ENCODE results near the gene RYR2. TPM values are rescaled to one million over a fixed set of nuclear protein-coding genes. Genes with fewer than 3 reads are reported as not detected.

Gene RYR2
- total and polyA plus RNA-seq, 2 of the 8 experiments (the other 6 are each of a cell fraction or from before 2014, with no cell fraction given), result 1.3 to 4.4 TPM

DNA sequence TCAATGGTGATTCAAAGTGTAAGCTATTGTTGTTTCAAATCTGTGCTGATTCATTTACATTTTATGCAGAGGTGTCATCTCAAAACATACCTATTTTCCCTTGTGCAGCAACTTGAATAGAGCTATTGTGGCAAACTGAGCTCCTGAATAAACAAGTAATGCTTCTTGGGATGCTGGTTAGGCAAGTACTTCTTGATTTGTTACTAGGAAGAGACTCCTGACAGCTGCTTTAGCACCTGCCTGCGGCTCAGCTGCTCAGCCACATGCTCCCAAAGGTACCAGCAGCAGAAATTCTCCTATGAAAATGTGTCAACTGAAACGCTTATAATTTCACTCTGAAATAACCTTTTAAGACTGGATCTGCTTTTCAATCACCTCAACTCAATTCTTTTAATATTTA, 352.3 kb downstream of the RYR2 start:
- ChIA-PET POLR2A (ENCODE audit: partially characterized antibody) (no interaction called here), CTCF (ENCODE audit: partially characterized antibody) (interaction anchor here (1.3 kb wide), 1 partner anchor 208 kb away, joined by 4 read pairs; no protein-coding TSS in a partner anchor)
- Histone ChIP-seq H3K14ac (ENCODE audit: insufficient read length) (no peak overlapping the region), H3K9me3 (ENCODE audit: insufficient read depth in 2 of 2, low read depth in 1 of 2, low read length in 1 of 2) (no peaks in the 10 kb centered on the region), H2BK20ac (ENCODE audit: low read length) (no peak overlapping the region), H3K56ac (replicated peaks; ENCODE audit: insufficient read length, low read depth, low read length) (no peak overlapping the region), H3K18ac (ENCODE audit: extremely low read depth, low read length) (no peak overlapping the region), H3K79me2 (ENCODE audit: control insufficient read depth in 1 of 2, insufficient read depth in 2 of 2, low read length in 2 of 2) (no peaks in the 10 kb centered on the region), H2BK120ac (replicated peaks; ENCODE audit: low read depth, low read length) (no peak overlapping the region), H3K9ac (replicated peaks in 1 of 4; ENCODE audit: extremely low read depth in 1 of 4, low read depth in 3 of 4, low read length in 3 of 4) (no peak overlapping the region; a peak in 1 of 7 replicates), H3K36me3 (ENCODE audit: control insufficient read depth in 2 of 4, insufficient read depth in 4 of 4, low read length in 3 of 4) (no peaks in the 10 kb centered on the region), H2AFZ (ENCODE audit: low read length) (no peak overlapping the region), H3K23me2 (ENCODE audit: low read depth, low read length) (no peaks in the 10 kb centered on the region; the same call in 1 of the 2 replicates), H4K91ac (replicated peaks; ENCODE audit: insufficient read length, low read length) (no peak overlapping the region), H4K20me1 (replicated peaks in 1 of 2; ENCODE audit: control insufficient read depth in 1 of 2, insufficient read depth in 2 of 2, low read length in 2 of 2) (no peaks in the 10 kb centered on the region), H3K27me3 (replicated peaks in 1 of 4; ENCODE audit: control insufficient read depth in 3 of 4, extremely low read depth in 1 of 4, insufficient read depth in 3 of 4, low read length in 3 of 4) (no peaks in the 10 kb centered on the region), H3K4me1 (replicated peaks in 1 of 4; ENCODE audit: control insufficient read depth in 3 of 4, insufficient read depth in 4 of 4, low read length in 3 of 4) (peaks cover 0 to 6% (median 3%) of the 10 kb centered on the region in 4 experiments; a peak in 3 of 7 replicates), H2BK12ac (ENCODE audit: low read depth, low read length) (no peak overlapping the region), H2AK5ac (ENCODE audit: low read depth, low read length) (no peak overlapping the region), H3K79me1 (ENCODE audit: low read depth, low read length) (no peaks in the 10 kb centered on the region), H2BK5ac (ENCODE audit: low read depth, low read length) (no peak overlapping the region), H3K4me2 (ENCODE audit: insufficient read depth in 1 of 2, low read depth in 2 of 2, low read length in 2 of 2) (no peak overlapping the region), H4K8ac (ENCODE audit: extremely low read depth, insufficient read depth, low read length) (no peak overlapping the region), H3K23ac (ENCODE audit: insufficient read length) (no peak overlapping the region), H3K4ac (replicated peaks; ENCODE audit: insufficient read length, low read depth, low read length) (no peak overlapping the region), H4K5ac (ENCODE audit: insufficient read length, low read depth, low read length) (no peak overlapping the region), H3K4me3 (ENCODE audit: extremely low read depth in 1 of 4, insufficient read depth in 2 of 4, low read depth in 3 of 4, low read length in 4 of 4) (no peak overlapping the region), H2BK15ac (ENCODE audit: low read length) (no peak overlapping the region), H3K27ac (ENCODE audit: low read depth, low read length) (no peak overlapping the region)
- no peak for FAIRE-seq
- no peak for DNase-seq (ENCODE audit: low read depth in 1 of 2, low spot score in 2 of 2)
- WGBS, 2 experiments (ENCODE audit: extremely low coverage in 1 of 2, insufficient coverage in 1 of 2, insufficient read length in 1 of 2, insufficient replicate concordance in 2 of 2, low coverage in 1 of 2, low lambda C conversion rate in 2 of 2, missing lambda C conversion rate in 1 of 2), result 69% methylated on average over 2 of the region's 2 CpGs; no CpG with 5 or more reads in 1 of the 2 experiments
- TF ChIP-seq YY1 (IDR thresholded peaks at IDR 0.05; ENCODE audit: low read depth, low read length) (no peak), ATF3 (IDR thresholded peaks at IDR 0.05; ENCODE audit: insufficient read depth, low read depth, low read length) (no peak), EGR1 (IDR thresholded peaks at IDR 0.05; ENCODE audit: borderline replicate concordance, low read depth, low read length) (no peak), KDM5A (IDR thresholded peaks at IDR 0.05; ENCODE audit: low read length) (no peak), TCF12 (IDR thresholded peaks at IDR 0.05; ENCODE audit: low read depth, low read length) (no peak), BCL11A (IDR thresholded peaks at IDR 0.05; ENCODE audit: low read depth in 2 of 2, low read length in 2 of 2) (no peak), EZH2 (IDR thresholded peaks at IDR 0.05; ENCODE audit: low read depth, low read length, severe bottlenecking) (no peak), HDAC6 (IDR thresholded peaks at IDR 0.05; ENCODE audit: low read depth, low read length) (no peak), KDM4A (IDR thresholded peaks at IDR 0.05; ENCODE audit: low read depth, low read length, severe bottlenecking) (no peak), SRF (IDR thresholded peaks at IDR 0.05; ENCODE audit: low read depth, low read length) (no peak), RNF2 (IDR thresholded peaks at IDR 0.05; ENCODE audit: borderline replicate concordance, low read depth, low read length, missing control alignments, poor library complexity, severe bottlenecking) (no peak)
- TF ChIP-seq, protein P1, sequence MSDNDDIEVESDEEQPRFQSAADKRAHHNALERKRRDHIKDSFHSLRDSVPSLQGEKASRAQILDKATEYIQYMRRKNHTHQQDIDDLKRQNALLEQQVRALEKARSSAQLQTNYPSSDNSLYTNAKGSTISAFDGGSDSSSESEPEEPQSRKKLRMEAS (IDR thresholded peaks at IDR 0.05), result no peak
